ENCODE measurements around the gene VEZF1. TPM values are rescaled to one million over a fixed set of nuclear protein-coding genes. Genes with fewer than 3 reads are reported as not detected.

The VEZF1 gene
- total and polyA plus RNA-seq, 2 donors (not counting 1 experiment from before 2014, with no cell fraction given): 14.7 to 75.9 TPM

- Mint-ChIP-seq H3K9me3 (ENCODE audit: insufficient read depth) (no peaks in the 10 kb centered on the region), H3K4me3 (no peak overlapping the region), H3K27me3 (no peaks in the 10 kb centered on the region), H3K4me1 (peaks cover 55% of the 10 kb centered on the region), H3K27ac (no peak overlapping the region)
- no peak for TF ChIP-seq EZH2 (IDR thresholded peaks at IDR 0.05; ENCODE audit: borderline replicate concordance, insufficient read depth, low read depth, low read length, poor library complexity, severe bottlenecking)
- peaks cover 73% of the 10 kb centered on the region for H4K20me1 ChIP-seq (ENCODE audit: control insufficient read depth, insufficient read depth, low read length, poor library complexity, severe bottlenecking)
- H3K79me2 ChIP-seq (ENCODE audit: control insufficient read depth, insufficient read depth, low read length): peaks cover 41% of the 10 kb centered on the region
- peaks cover 2 to 49% of the 10 kb centered on the region in 2 experiments for H3K36me3 ChIP-seq (replicated peaks in 1 of 2; ENCODE audit: control extremely low read depth in 1 of 2, control insufficient read depth in 1 of 2, extremely low read depth in 1 of 2, insufficient read depth in 2 of 2, low read length in 1 of 2)
- intact Hi-C loops (cut with micrococcal nuclease): loop anchor here (10.0 kb wide), 1 partner anchor 1102 kb away; the partner anchor contains the start of gene TRIM37
- H3K4me2 ChIP-seq (replicated peaks; ENCODE audit: low read depth, low read length, poor library complexity, severe bottlenecking): no peak overlapping the region
- peaks cover 21 to 35% of the 10 kb centered on the region in 2 donors for H3K4me1 ChIP-seq (ENCODE audit: control insufficient read depth in 2 of 2, insufficient read depth in 2 of 2, low read length in 2 of 2)
- POLR2A ChIA-PET: no interaction called here
- no CpG with 5 or more reads among the region's 2 CpGs for WGBS (ENCODE audit: insufficient coverage)
- CTCF ChIA-PET: interaction anchor here (1.2 to 20.2 kb wide), 4 partner anchors 12 to 147 kb away, joined by 5 to 468 read pairs (median 110); partner anchors contain the start of gene MRPS23
- H2AFZ ChIP-seq (ENCODE audit: insufficient read depth, low read depth, low read length, poor library complexity, severe bottlenecking): no peak overlapping the region
- H3K9me3 ChIP-seq (ENCODE audit: control extremely low read depth in 1 of 3, control insufficient read depth in 2 of 3, insufficient read depth in 1 of 3, low read length in 2 of 3): no peaks in the 10 kb centered on the region
- DNase-seq (no peak), ATAC-seq (ENCODE audit: low read depth) (no peak)
- no peak overlapping the region for H3K27ac ChIP-seq (ENCODE audit: low read length in 2 of 2)
- H3K4me3 ChIP-seq (ENCODE audit: control extremely low read depth in 1 of 5, extremely low read depth in 1 of 5, insufficient read depth in 1 of 5, low read depth in 2 of 5, low read length in 4 of 5): no peak overlapping the region
- H3K27me3 ChIP-seq (replicated peaks in 1 of 4; ENCODE audit: control extremely low read depth in 1 of 4, control insufficient read depth in 3 of 4, insufficient read depth in 4 of 4, low read length in 3 of 4): no peaks in the 10 kb centered on the region
- no peak overlapping the region for H3K9ac ChIP-seq (ENCODE audit: low read length)
Observed at GRCh38 chr17:58002973-58003372, 14.9 kb upstream of the VEZF1 start.

GRCh38 chr17:58002154-58002948 lies 14.3 kb upstream of the VEZF1 start:
- intact Hi-C loops (cut with micrococcal nuclease): loop anchor here (10.0 kb wide), 1 partner anchor 1102 kb away; the partner anchor contains the start of gene TRIM37
- H3K4me1 Mint-ChIP-seq: peaks cover 50% of the 10 kb centered on the region
- Histone ChIP-seq H3K9me3 (ENCODE audit: control extremely low read depth in 1 of 3, control insufficient read depth in 2 of 3, insufficient read depth in 1 of 3, low read length in 2 of 3) (no peaks in the 10 kb centered on the region), H2AFZ (ENCODE audit: insufficient read depth, low read depth, low read length, poor library complexity, severe bottlenecking) (no peak overlapping the region), H3K4me1 (ENCODE audit: control insufficient read depth in 2 of 2, insufficient read depth in 2 of 2, low read length in 2 of 2) (peaks cover 18 to 32% of the 10 kb centered on the region in 2 donors), H3K4me3 (ENCODE audit: control extremely low read depth in 1 of 5, extremely low read depth in 1 of 5, insufficient read depth in 1 of 5, low read depth in 2 of 5, low read length in 4 of 5) (no peak overlapping the region), H3K9ac (ENCODE audit: low read length) (no peak overlapping the region), H3K27ac (ENCODE audit: low read length in 2 of 2) (no peak overlapping the region), H3K4me2 (replicated peaks; ENCODE audit: low read depth, low read length, poor library complexity, severe bottlenecking) (no peak overlapping the region), H3K79me2 (ENCODE audit: control insufficient read depth, insufficient read depth, low read length) (peaks cover 41% of the 10 kb centered on the region), H4K20me1 (ENCODE audit: control insufficient read depth, insufficient read depth, low read length, poor library complexity, severe bottlenecking) (peaks cover 73% of the 10 kb centered on the region), H3K27me3 (replicated peaks in 1 of 4; ENCODE audit: control extremely low read depth in 1 of 4, control insufficient read depth in 3 of 4, insufficient read depth in 4 of 4, low read length in 3 of 4) (no peaks in the 10 kb centered on the region), H3K36me3 (replicated peaks in 1 of 2; ENCODE audit: control extremely low read depth in 1 of 2, control insufficient read depth in 1 of 2, extremely low read depth in 1 of 2, insufficient read depth in 2 of 2, low read length in 1 of 2) (peaks cover 2 to 49% of the 10 kb centered on the region in 2 experiments)
- no peak overlapping the region for H3K4me3 Mint-ChIP-seq
- TF ChIP-seq EZH2 (IDR thresholded peaks at IDR 0.05; ENCODE audit: borderline replicate concordance, insufficient read depth, low read depth, low read length, poor library complexity, severe bottlenecking): no peak
- TF ChIP-seq CTCF (IDR thresholded peaks at IDR 0.05): no peak
- DNase-seq: no peak
- WGBS (ENCODE audit: insufficient coverage): 90% methylated on average over 2 of the region's 4 CpGs
- POLR2A ChIA-PET: no interaction called here
- CTCF ChIA-PET: interaction anchor here (0.7 to 20.2 kb wide), 9 partner anchors 12 to 169 kb away, joined by 3 to 468 read pairs (median 6); partner anchors contain the start of gene MRPS23
- ATAC-seq (ENCODE audit: low read depth): no peak
- H3K27me3 Mint-ChIP-seq: no peaks in the 10 kb centered on the region
- H3K27ac Mint-ChIP-seq: peak overlapping the region; percentile 15
- H3K9me3 Mint-ChIP-seq (ENCODE audit: insufficient read depth): no peaks in the 10 kb centered on the region

All from B cell (primary cell).